ENCODE data around the gene RRM2.

The RRM2 gene

GRCh38 chr2:10175441-10175840, 52.9 kb downstream of the RRM2 start:
- DNase-seq, result no peak

GRCh38 chr2:10178751-10179150, 56.2 kb downstream of the RRM2 start:
- DNase-seq, result no peak

- DNase-seq, result no peak
Observed at GRCh38 chr2:10179422-10179821, 56.9 kb downstream of the RRM2 start.

GRCh38 chr2:10180229-10180628, 57.7 kb downstream of the RRM2 start:
- no peak for DNase-seq
